HL-60 (cell line): Measurements from ENCODE around the gene IGSF22.

ENCODE experiments used
- CTCF ChIP-seq: IDR thresholded peaks from one replicate; pipeline ENCODE4 v1.5.1; 2011; ENCODE audit warnings: low read length, control low read depth, inconsistent platforms; ENCODE audit not compliant: insufficient read depth
- POLR2AphosphoS5 ChIP-seq: IDR thresholded peaks from 2 replicates; pipeline ENCODE4 v1.6.1; 2012; ENCODE audit warnings: low read depth
- REST ChIP-seq: IDR thresholded peaks from 2 replicates; pipeline ENCODE4 v1.6.1; 2012; ENCODE audit warnings: low read depth; ENCODE audit not compliant: insufficient replicate concordance
- SPI1 ChIP-seq: IDR thresholded peaks from 2 replicates; pipeline ENCODE4 v1.6.1; 2012; ENCODE audit warnings: low read depth, mild to moderate bottlenecking, borderline replicate concordance

GRCh38 chr11:18741783-18742182 is 15.8 kb upstream of the IGSF22 start:
- no peak for TF ChIP-seq CTCF
- TF ChIP-seq POLR2AphosphoS5, result no peak
- no peak for TF ChIP-seq REST
- no peak for TF ChIP-seq SPI1
